ENCODE data around the gene FARS2.
A peak's percentile ranks its signal among the peaks of the same experiment; 100 is the strongest.

FARS2 gene

DNA sequence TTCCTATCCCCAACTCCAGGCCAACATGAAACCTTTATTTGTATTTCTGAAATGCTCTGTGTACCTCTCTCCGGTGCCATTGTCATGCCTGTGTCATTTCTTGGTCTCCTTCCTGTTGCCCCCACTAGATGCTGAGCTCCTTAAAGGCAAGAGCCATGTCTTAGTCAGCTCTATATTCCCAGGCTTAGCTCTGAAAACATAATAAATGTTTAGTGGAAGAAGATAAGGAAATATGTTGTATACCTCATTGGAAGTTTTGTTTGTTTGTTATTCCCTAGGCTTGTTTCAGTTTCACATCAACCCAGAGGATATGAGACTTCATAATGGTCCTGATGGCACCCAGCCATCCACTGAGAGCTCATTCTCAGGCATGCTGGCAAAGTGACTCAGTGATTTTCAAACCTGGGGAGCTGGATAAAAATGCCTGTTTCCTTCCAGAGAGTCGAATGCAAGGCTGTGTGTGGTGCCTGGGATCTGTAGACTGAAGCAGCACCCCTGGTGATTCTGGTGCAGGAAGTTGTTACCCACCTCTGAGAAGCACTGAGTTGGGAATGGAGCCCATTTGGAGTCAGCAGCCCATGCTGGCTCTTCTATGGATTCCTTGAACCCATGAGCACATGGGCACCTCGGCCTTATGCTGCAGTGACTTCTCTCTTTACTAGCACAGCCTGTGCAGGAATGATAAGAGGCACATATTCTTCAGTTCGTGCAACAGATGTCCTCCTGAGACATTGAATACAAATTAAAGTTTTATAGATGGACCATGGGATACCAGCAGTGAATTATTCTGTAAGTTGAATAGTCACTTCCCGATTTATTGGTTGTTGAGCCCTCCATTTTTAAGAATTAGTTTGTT is 205.2 kb downstream of the FARS2 start:
- DNase-seq (ENCODE audit: low read depth in 2 of 2), result no peak

DNA sequence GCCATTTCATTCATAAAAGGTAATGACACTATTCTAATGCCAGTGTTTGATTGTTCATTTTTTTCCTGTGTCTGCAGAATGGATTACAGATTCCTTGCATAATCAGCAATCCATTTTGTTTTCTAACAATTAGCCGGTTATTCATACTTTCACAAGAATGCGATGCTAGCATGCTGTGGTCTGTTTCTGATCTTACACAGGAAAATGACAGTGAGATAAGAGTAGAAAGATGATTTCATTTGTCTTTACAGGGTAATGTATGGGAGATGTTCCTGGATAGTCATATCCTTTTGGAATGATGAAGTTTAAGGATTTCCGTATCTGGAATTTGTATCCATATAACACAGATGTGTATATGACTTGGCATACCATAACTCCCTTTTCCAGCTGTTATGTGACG is 207.3 kb downstream of the FARS2 start:
- DNase-seq (ENCODE audit: low read depth in 2 of 2), result no peak

DNA sequence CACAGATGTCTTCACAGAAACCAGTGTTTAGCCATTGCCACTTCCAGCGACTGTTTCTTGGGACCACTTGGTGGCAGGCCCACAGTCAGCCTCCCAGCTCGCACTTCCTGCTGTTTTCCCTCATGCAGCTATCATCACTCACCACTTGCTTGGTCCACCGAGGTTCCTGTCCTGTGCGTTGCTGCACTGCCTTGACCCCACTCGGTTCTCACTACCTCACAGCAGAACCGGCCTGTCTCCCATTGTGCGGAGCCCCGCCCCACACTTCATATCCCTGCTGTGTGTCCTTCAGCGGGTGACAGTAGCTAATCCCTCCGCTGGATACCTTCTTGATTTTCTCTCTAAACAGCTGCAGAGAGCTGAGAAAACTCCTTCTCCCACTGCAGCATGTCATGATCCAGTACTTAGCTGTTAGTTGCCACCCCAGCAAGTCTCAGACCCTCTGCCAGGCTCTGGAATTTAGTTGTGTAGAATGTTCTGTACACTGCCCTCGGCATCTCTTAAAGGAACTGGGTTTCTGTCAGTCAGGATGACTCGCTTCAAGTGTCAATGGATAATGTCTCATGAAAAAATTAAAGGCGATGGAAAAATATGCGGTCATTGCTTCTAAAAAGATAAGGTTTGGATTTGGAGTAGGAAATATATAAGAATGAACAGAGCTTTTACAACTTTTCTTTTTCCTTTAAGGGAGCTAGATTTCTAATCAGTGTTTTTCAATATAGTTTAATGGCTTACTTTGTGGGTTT is 208.0 kb downstream of the FARS2 start:
- DNase-seq (ENCODE audit: low read depth in 2 of 2), result no peak

DNA sequence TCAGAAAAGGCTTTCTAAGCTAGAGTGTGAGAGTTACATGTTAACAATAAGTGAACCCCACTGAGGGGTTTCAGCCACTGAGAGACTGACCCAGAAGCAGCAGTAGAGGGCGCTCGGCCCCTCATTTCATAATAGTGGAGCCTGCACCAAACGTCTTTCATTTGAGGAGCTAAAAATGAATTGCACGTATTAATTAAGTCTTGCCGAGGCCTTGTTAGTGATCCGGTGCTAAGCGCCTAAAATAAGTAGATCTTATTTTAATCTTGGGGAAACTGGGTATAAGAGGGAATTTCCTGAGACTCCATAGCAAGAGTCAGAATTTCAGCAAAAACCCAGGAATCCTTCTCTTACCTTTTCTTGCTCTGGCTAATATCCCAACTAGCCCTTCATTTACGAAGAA is 209.7 kb downstream of the FARS2 start:
- DNase-seq (ENCODE audit: low read depth in 2 of 2), result peak; percentile 28 to 51

DNA sequence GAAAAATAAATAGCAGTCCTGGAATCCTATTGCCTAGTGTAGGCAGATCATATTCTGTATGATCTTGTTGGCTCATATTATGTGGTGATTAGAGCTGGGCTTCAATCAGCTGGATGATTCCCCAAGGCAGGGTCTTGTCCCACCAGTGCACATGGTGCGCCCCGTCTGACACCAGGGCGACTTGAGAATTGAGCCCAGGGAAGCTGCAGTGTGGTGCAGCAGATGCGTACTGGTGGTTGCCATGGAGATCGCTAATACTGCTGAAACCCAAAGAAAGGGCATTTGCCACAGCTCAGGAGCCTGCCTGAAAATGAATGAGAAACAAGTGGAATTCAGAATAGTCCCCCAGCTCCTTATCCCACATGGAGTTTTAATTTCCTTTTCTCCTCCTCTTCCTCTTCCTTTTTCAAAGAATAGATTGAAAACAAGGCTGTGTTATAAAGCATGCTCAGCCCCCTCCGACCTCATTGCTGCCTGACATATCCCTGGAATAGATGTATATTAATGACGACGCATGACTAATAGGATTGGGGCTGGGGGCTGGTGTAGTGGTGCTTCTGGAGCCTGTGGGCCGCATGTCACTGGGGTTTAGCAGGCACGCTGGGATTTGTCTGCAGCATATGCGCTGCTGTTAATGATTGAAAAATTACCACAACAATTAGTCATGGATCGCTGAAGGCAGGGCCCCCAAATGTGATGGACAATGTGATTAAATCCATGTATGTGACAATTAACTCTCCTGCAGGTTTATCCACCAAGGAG is 210.5 kb downstream of the FARS2 start:
- DNase-seq (ENCODE audit: low read depth in 2 of 2), result no peak

DNA sequence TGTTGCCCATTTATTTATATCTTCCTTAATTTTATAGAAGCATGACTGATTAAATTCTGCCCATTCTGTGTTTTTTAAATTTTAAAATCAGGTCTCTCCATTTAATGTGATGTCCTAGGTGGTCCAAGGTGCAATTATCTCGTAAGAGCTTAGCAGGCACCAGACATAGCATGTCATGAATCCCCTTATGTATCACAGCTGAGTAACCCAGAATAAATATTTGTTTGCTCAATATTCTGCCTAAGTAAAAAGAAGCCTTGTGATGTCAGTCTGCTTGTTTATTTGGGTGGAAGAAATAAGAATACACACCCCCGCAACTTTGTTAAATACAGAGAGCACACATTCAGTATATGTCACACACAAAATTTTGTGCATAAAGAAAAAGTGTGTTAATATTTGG is 211.3 kb downstream of the FARS2 start:
- no peak for DNase-seq (ENCODE audit: low read depth in 2 of 2)

DNA sequence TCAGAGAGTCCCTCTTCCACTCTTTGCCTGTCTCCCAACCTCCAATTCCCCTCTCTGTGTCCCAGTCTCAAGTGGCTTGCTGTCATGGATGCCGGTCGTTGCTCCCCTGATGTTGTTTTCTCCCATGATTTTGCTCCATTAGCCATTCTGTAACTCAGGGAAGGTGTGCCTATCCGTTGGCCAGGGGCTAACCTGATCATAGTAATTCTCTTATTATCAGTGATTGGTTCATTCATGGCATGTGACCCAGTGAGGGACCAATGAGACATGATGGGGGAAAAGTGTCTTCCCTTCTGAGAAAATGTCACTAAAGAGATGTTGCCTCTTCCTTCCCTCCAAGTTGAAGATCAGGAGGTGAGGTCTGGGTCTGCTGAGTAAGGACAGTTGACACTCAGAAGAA is 214.5 kb downstream of the FARS2 start:
- no peak for DNase-seq (ENCODE audit: low read depth in 2 of 2)

DNA sequence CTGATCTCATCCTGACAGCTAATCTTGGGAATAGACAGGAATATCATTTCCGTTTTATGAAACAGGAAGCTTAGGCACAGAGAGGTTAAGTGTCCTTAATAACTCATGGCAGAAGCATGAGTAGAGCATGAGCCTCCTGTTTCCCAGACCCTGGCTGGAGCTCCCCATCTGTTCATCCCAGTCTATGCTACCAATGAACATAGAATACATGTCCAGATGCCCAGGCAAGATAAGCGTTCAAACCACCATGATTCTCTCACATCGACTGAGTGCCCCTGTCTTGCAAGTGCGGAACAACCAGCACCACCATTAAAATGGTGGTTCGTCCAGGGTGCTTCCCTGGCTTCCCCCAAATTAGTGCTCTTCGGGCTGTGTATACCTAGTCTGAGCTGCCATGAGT is 217.1 kb downstream of the FARS2 start:
- DNase-seq (ENCODE audit: low read depth in 2 of 2), result no peak

DNA sequence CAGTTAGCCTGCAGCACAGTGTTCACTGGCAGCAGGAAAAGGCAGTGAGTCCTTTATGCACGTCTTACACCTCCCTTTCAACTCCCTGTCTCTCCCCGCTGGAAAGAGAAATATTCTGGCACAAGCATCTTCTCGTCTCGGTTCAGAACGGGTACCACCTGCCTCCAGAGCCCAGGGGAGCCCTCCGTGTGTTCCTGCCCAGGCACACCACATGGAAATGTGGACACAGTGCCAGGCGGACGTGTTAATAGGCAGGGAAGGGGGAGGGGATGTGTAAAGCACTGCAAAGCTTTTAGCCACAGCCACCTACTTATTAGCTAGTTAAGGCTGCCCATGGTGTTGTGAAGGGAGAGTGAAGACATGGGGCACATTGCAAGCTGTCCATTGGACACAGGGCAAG is 219.7 kb downstream of the FARS2 start:
- DNase-seq (ENCODE audit: low read depth in 2 of 2), result no peak

DNA sequence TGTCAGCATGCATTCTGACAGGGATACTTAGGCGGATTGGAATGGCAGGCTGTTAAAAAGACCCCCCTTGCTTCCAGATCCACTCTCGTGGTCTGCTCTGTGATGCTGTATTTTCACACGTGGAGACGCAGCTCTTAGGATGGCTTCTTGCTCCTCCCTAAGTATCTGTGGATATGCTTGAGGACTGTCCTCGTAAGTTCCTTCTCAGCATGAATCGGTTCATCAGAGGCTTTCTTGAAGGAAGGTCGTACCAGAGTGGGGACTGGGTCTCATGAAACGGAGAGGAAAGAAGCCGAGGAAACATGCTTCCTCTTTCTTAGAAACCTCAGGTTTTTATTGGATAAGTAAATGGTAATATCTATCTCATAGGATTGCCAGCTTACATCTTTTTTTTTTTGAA is 220.4 kb downstream of the FARS2 start:
- DNase-seq (ENCODE audit: low read depth in 2 of 2), result no peak

DNA sequence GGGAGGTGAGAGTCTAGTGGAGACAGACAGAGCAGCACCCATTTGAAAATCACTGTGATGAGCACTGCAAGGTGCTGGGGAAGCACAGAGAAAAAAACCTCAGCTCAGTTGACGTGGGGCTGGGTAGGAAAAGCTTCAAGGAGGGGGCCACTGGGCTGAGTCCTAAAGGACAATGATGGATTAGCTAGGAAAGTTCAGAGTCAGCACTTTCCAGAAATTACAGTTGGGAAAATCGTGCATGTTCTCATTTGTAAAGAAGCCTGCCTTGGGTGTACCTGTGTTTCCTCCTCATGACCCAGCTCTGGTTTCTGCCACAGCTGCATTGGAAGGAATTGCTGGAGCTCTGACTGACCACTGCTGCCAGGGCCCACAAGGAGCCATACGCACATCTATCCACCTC is 221.3 kb downstream of the FARS2 start:
- DNase-seq (ENCODE audit: low read depth in 2 of 2), result no peak

DNA sequence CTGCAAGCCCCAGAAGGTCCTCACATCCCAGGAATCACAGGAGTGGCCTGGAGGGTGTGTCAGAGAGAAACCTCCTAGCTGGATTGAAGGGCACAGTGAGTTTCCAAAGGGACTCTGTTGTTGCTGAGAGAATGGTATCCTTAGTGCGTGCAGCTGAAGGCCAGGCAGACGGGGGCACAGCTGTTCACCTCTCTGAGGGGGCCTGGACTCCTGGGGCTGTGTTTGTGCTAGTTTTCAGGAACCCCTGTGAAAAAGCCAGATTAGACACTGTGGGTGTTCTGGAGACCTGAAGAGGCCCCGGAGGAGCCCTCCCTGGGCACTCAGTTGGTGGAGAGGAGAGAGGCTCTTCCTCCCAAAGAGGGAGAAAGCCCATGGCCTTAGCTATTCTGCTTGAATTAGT is 223.4 kb downstream of the FARS2 start:
- no peak for DNase-seq (ENCODE audit: low read depth in 2 of 2)

DNA sequence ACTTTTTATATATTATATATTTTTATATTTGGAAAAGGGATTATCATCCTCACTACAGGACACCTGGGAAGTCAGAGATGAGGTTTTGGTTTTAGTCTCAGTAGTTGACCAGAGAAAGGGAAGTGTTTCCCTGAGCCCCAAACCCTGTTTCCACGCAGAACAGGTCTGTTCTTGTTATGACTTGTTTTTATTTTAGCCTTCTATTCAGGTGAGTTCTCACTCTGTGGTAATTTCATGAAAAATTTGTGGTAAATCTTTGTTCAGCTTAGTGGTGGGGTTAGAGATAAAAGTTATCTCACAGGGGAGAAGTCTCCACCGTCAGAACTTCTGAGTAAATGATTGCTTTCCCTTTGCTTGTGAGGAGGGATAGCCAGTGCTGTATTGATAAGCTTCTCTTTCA is 224.9 kb downstream of the FARS2 start:
- no peak for DNase-seq (ENCODE audit: low read depth in 2 of 2)

DNA sequence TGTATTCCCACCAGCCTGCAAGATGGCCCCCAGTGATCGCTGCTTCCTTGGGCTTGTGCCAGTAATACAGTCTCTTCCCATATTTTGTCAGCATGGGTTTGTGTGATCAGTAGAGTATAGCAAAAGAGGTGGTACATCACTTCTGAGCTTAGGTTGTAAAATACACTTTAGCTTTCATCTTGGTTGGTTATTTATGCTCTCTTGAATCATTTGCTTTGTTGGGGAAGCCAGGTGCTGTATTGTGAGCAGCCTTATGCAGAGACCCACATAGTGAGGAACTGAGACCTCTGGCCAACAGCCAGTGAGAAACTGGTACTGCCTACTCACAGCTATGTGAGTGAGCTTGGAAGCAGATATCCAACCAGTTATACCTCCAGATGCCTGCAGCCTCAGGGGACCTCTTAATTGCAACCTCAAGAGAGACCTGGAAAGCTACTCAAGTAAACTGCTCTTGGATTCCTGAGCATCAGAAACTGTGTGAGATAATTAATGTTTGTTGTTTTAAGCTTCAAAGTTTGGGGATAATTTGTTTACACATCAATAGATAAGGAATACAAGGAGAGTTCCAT is 229.3 kb downstream of the FARS2 start:
- no peak for DNase-seq (ENCODE audit: low read depth in 2 of 2)

DNA sequence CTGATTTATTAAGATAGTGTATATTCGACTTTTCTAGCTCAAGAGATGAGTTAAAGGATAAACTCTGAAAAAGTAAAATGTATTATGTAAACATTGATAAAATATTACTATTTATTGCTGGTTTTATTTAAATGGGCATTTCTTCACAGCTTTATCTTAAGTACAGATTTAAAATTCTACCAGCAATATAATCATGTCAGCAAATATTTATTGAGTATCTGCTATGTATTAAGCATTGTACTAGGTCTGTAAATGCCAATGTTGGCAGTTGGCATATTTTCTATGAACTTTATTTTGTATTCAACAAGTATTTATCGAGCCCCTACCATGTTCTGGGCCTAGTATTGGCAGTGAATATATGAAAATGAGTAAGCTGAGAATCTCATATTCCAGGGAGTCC is 231.0 kb downstream of the FARS2 start:
- DNase-seq (ENCODE audit: low read depth in 2 of 2), result no peak

DNA sequence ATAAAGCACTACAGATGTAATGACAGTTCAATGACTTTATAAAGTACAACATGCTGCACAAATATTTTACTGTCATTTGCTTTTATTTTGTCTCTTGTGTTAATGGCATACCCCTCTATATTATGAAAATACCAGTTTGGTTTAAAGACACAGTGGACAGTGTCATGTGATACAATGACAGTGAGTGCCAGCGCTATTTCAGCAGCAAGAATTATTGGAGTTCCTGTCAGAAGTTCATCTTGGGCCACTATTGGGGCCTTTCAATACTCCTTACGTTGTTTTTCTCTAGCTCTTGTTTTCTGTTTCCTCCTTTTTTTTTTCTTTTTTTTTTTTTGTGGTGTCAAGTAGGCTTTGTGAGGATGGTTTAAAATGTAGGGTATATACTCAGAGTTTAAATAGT is 232.5 kb downstream of the FARS2 start:
- no peak for DNase-seq (ENCODE audit: low read depth in 2 of 2)

DNA sequence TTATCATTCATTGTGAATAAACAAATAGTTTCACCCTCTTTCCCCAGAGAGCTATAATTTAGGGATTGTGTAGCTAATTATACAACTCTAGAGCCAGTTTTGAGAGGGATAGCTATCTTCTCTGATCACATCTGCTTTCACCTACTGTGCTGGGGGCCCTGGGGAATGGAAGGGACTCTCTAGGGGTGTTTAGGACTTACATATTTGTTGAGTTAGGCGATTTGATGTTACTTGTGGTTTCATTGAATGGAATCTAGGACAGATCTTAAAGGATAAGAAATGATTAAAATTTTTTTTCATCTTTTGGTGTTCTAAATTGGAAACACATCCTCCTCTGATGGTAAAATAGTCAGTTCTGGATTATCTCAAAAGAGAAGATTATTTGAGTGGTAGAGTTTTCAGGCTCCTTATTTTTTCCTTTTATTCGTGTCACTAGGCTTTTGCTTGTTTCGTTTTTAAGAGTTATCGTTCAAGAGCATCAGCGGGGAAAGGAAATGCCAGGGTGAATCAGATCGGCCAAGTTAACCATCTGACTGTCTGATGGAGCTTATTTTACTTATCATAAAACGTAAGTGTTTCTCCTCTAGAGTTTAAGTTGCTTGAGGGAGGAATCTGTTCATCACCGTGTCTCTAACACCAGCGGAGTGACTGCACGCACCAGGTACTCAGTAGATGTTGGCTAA is 236.7 kb downstream of the FARS2 start:
- no peak for DNase-seq (ENCODE audit: low read depth in 2 of 2)

DNA sequence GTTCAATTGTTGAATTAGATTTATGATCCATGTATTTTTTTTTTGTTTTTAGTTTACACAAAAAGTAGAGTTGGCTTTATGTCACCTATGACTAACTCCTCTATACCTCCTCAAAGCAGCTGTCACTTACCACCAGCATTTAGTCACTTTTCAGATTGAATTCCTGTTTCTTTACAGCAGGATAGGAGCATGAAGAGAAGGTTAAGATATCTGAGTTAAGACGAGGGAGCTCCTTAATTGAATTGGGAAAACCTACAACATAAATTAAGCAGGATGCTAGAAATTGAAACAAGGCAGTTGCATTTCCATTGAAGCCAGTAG is 237.2 kb downstream of the FARS2 start:
- no peak for DNase-seq (ENCODE audit: low read depth in 2 of 2)

DNA sequence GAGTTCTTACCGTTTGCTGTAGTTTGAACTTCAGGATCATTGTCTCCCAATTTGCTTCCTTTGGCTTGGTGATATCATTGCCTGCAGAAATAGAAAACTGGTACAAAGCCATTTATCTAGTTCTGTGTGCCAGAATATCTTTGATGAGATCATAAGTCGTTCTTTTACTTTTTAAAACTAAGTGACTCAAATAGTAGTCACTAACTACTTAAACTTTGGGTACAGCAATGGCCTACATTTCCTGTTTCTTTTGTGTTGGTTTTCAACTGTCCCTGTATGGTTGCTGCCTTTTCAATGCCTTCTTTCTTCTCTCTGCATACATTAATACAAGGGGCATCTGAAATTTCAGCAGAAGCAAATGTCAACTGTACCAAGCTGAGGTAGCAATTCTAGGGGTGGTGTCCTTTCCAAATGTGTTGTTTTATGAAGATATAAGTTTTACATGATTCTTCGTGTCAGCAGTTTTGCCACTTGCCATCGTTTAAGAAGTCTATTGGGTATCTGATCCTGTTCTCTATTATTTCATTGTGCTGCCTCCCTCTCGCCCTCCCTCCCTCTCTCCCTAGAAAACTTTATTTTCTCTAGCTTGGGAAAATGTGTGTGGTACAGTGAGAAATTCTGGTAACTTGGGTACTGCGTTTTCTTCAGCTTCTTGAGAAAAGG is 238.5 kb downstream of the FARS2 start:
- DNase-seq (ENCODE audit: low read depth in 2 of 2), result no peak

DNA sequence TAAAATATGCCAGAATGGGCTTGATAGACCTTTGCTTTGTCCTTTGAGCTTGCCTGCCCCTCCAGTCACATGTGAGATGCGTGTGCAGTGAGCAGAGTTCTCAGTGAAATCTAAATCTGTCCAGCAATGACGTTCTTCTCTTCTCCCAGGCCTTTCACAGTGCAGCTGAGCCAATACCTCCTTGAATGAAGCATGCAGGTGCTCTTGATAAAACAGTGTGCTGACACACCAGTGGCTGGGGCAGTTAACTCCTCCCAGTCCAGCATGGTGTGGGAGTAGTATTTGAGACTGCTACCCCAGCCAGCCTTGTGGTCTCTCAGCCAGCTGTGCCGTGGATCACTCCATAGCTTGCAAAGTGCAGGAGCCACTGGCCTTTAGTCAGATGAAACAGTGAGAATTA is 240.5 kb downstream of the FARS2 start:
- no peak for DNase-seq (ENCODE audit: low read depth in 2 of 2)

DNA sequence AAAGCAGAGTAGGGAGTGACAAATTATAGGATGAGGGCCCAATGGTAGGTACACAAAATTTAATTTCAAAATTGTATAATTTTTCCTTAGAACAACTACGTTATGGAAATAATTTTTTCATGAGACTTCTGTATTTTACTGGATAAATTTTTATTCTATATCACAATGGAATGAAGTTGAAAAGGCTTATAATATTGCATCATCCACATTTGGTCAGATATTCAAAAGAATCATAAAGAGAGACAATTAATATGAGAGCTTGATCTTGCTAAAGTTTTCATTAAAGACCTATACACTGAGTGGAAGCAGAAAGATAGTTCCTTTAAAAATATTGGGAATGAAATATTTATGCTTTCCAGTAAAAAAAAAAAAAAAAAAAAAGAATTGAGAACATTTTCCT is 242.8 kb downstream of the FARS2 start:
- no peak for DNase-seq (ENCODE audit: low read depth in 2 of 2)
